Activated B cell treated with CpG ODN at 0.5 μM for 24 hours (primary cell): Measurements from ENCODE around the gene ISL2. TPM values are rescaled to one million over a fixed set of nuclear protein-coding genes. Genes with fewer than 3 reads are reported as not detected.

ENCODE experiments used
- ATAC-seq: fragments of 200-7000 bp; cut with Tn5 transposase; one replicate; pipeline ENCODE4 v1.10.0; 2021; ENCODE audit warnings: low read depth, mild to moderate bottlenecking, moderate library complexity
- CTCF ChIA-PET: fragments of 350-600 bp; sonication (Branson Sonifier 250); formaldehyde crosslinking; loops from one replicate; lab custom pipeline; 2021; ENCODE audit warnings: antibody characterized with exemption; lab: Charles Lee
- POLR2A ChIA-PET: fragments of 350-600 bp; sonication (Branson Sonifier 250); formaldehyde crosslinking; loops from one replicate; lab custom pipeline; 2021; ENCODE audit warnings: antibody characterized with exemption; lab: Charles Lee
- DNase-seq: peaks from one replicate; pipeline ENCODE4 v3.0.0; 2022
- H3K27ac Mint-ChIP-seq: one replicate; pipeline ENCODE4 v1.8.0; 2020; ENCODE audit warnings: mixed read lengths
- H3K27me3 Mint-ChIP-seq: one replicate; pipeline ENCODE4 v1.8.0; 2021; ENCODE audit warnings: mixed read lengths
- H3K36me3 Mint-ChIP-seq: one replicate; pipeline ENCODE4 v1.8.0; 2021; ENCODE audit warnings: low read depth, mixed read lengths
- H3K4me1 Mint-ChIP-seq: one replicate; pipeline ENCODE4 v1.8.0; 2021; ENCODE audit warnings: mixed read lengths
- H3K4me3 Mint-ChIP-seq: one replicate; pipeline ENCODE4 v1.8.0; 2020; ENCODE audit warnings: mild to moderate bottlenecking, mixed read lengths
- H3K9me3 Mint-ChIP-seq: one replicate; pipeline ENCODE4 v1.8.0; 2020; ENCODE audit warnings: mixed read lengths
- intact Hi-C: fragments of 100-400 bp; cut with micrococcal nuclease; formaldehyde crosslinking; loops from one replicate; pipeline ENCODE4 v1.15.1; 2024
- total RNA-seq: library from RNA; stranded (reverse); gene quantifications from 2 replicates; pipeline ENCODE4 v1.2.3, GENCODE V29; 2022
- TF ChIP-seq, protein P1 (sequence below): fragments of 200-600 bp; IDR thresholded peaks from one replicate; pipeline ENCODE4 v1.8.0; 2022; ENCODE audit warnings: antibody characterized with exemption, mild to moderate bottlenecking

Gene ISL2
- total RNA-seq, 1 donor from 2014 or later = 0.35 TPM

GRCh38 chr15:76363251-76363650 lies 26.7 kb downstream of the ISL2 start:
- Mint-ChIP-seq H3K4me1 (no peaks in the 10 kb centered on the region), H3K36me3 (peaks cover 7% of the 10 kb centered on the region), H3K4me3 (no peak overlapping the region), H3K27me3 (no peaks in the 10 kb centered on the region), H3K9me3 (no peaks in the 10 kb centered on the region), H3K27ac (no peak overlapping the region)
- DNase-seq (no peak), ATAC-seq (no peak)
- TF ChIP-seq, protein P1, sequence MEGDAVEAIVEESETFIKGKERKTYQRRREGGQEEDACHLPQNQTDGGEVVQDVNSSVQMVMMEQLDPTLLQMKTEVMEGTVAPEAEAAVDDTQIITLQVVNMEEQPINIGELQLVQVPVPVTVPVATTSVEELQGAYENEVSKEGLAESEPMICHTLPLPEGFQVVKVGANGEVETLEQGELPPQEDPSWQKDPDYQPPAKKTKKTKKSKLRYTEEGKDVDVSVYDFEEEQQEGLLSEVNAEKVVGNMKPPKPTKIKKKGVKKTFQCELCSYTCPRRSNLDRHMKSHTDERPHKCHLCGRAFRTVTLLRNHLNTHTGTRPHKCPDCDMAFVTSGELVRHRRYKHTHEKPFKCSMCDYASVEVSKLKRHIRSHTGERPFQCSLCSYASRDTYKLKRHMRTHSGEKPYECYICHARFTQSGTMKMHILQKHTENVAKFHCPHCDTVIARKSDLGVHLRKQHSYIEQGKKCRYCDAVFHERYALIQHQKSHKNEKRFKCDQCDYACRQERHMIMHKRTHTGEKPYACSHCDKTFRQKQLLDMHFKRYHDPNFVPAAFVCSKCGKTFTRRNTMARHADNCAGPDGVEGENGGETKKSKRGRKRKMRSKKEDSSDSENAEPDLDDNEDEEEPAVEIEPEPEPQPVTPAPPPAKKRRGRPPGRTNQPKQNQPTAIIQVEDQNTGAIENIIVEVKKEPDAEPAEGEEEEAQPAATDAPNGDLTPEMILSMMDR = no peak
- CTCF ChIA-PET = no interaction called here
- POLR2A ChIA-PET = no interaction called here
- intact Hi-C loops = no loop called here

DNA sequence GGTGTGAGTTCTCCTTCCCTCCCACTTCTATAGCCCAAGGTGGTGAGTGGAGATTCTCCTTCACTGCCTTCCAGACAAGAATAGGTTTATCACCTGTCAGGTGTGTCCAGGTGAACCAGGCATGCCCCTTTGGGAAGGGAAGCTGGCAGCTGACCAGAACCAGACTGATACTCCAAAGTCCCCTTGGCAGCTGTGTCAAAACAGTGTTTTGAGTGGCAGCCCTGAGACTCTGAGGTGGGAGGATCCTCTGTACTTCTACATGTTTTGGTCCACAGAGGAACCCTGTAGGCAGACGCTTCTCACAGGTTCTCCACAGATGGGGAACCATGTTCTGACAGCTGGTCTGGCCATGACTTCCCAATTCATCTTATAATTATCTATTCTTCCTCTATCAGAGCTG lies 30.1 kb downstream of the ISL2 start:
- Mint-ChIP-seq H3K27ac (no peak overlapping the region), H3K36me3 (peaks cover 5% of the 10 kb centered on the region), H3K4me3 (no peak overlapping the region), H3K9me3 (no peaks in the 10 kb centered on the region), H3K27me3 (no peaks in the 10 kb centered on the region), H3K4me1 (no peaks in the 10 kb centered on the region)
- no peak for DNase-seq
- CTCF ChIA-PET = no interaction called here
- intact Hi-C loops = no loop called here
- TF ChIP-seq, protein P1 = no peak
- no peak for ATAC-seq
- POLR2A ChIA-PET = no interaction called here

- H3K9me3 Mint-ChIP-seq = no peaks in the 10 kb centered on the region
- intact Hi-C loops = no loop called here
- H3K4me1 Mint-ChIP-seq = no peaks in the 10 kb centered on the region
- H3K36me3 Mint-ChIP-seq = peaks cover 14% of the 10 kb centered on the region
- no peak overlapping the region for H3K4me3 Mint-ChIP-seq
- DNase-seq (no peak), ATAC-seq (no peak)
- H3K27ac Mint-ChIP-seq = no peak overlapping the region
- POLR2A ChIA-PET = no interaction called here
- no peaks in the 10 kb centered on the region for H3K27me3 Mint-ChIP-seq
- CTCF ChIA-PET = no interaction called here
- TF ChIP-seq, protein P1 = no peak
Observed at GRCh38 chr15:76368122-76368621, 31.6 kb downstream of the ISL2 start.

DNA sequence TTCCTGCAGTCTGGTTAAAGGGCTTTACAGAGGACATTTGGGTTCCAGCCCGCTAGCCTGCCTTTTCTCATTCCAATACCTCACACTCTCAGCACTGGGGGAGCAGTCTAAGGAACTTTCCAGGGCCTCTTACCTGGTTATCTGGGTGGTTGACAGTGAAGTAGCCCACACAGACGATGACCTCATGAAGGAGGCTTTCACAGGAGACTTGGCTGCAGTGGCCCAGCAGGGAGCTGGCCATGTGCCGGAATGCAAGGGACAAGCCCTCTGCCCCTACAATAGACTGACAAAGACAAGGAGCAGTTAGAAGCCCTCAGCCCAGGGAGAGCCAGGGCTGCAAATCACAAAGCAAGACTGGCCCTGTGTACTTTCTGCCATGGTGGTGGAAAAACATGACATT lies 39.5 kb downstream of the ISL2 start:
- peaks cover 43% of the 10 kb centered on the region for H3K36me3 Mint-ChIP-seq
- no peaks in the 10 kb centered on the region for H3K9me3 Mint-ChIP-seq
- H3K4me3 Mint-ChIP-seq = no peak overlapping the region
- TF ChIP-seq, protein P1 = no peak
- no peaks in the 10 kb centered on the region for H3K4me1 Mint-ChIP-seq
- no peak for DNase-seq
- POLR2A ChIA-PET = no interaction called here
- CTCF ChIA-PET = no interaction called here
- ATAC-seq = no peak
- no peak overlapping the region for H3K27ac Mint-ChIP-seq
- H3K27me3 Mint-ChIP-seq = no peaks in the 10 kb centered on the region
- intact Hi-C loops = no loop called here

GRCh38 chr15:76376816-76377215 lies 40.2 kb downstream of the ISL2 start:
- POLR2A ChIA-PET = no interaction called here
- H3K4me1 Mint-ChIP-seq = no peaks in the 10 kb centered on the region
- no peak for DNase-seq
- ATAC-seq = no peak
- H3K9me3 Mint-ChIP-seq = no peaks in the 10 kb centered on the region
- H3K27me3 Mint-ChIP-seq = no peaks in the 10 kb centered on the region
- CTCF ChIA-PET = no interaction called here
- H3K36me3 Mint-ChIP-seq = peaks cover 48% of the 10 kb centered on the region
- H3K27ac Mint-ChIP-seq = no peak overlapping the region
- intact Hi-C loops = no loop called here
- no peak overlapping the region for H3K4me3 Mint-ChIP-seq
- TF ChIP-seq, protein P1 = no peak
